ENCODE measurements around the gene PARP14.
"Not testable (repeated sequence)": the region's sequence is repeated elsewhere in the genome, so short reads cannot be mapped to it uniquely, and the experiment has no call there.

GRCh38 chr3:122658336-122658735 lies 22.3 kb upstream of the PARP14 start:
- TF ChIP-seq, protein P1, sequence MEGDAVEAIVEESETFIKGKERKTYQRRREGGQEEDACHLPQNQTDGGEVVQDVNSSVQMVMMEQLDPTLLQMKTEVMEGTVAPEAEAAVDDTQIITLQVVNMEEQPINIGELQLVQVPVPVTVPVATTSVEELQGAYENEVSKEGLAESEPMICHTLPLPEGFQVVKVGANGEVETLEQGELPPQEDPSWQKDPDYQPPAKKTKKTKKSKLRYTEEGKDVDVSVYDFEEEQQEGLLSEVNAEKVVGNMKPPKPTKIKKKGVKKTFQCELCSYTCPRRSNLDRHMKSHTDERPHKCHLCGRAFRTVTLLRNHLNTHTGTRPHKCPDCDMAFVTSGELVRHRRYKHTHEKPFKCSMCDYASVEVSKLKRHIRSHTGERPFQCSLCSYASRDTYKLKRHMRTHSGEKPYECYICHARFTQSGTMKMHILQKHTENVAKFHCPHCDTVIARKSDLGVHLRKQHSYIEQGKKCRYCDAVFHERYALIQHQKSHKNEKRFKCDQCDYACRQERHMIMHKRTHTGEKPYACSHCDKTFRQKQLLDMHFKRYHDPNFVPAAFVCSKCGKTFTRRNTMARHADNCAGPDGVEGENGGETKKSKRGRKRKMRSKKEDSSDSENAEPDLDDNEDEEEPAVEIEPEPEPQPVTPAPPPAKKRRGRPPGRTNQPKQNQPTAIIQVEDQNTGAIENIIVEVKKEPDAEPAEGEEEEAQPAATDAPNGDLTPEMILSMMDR (conservative IDR thresholded peaks at IDR 0.05; ENCODE audit: low read depth, low read length), result not testable (repeated sequence)
- not testable (repeated sequence) for TF ChIP-seq EZH2 (IDR thresholded peaks at IDR 0.05; ENCODE audit: low read length, unreplicated experiment); EZH2phosphoT487 (IDR thresholded peaks at IDR 0.05; ENCODE audit: borderline replicate concordance, low read length)
